H7 (cell line): ENCODE results near the gene CLEC16A. TPM values are rescaled to one million over a fixed set of nuclear protein-coding genes. Genes with fewer than 3 reads are reported as not detected.

Source experiments
- DNase-seq: peaks from one replicate; pipeline ENCODE4 v3.0.0; 2012
- H3K27me3 ChIP-seq: 2 replicates; pipeline ENCODE4 v1.6.0; 2011; ENCODE audit warnings: mild to moderate bottlenecking, low read length; ENCODE audit not compliant: control insufficient read depth, insufficient read depth
- H3K36me3 ChIP-seq: replicated peaks from 2 replicates; pipeline ENCODE4 v1.5.1; 2011; ENCODE audit warnings: low read length; ENCODE audit not compliant: control insufficient read depth, insufficient read depth
- H3K4me3 ChIP-seq: 2 replicates; pipeline ENCODE4 v1.5.1; 2011; ENCODE audit warnings: low read depth, mild to moderate bottlenecking, control low read depth, low read length, moderate library complexity; ENCODE audit not compliant: insufficient read depth
- total RNA-seq: library from RNA; depleted of rRNA; stranded (reverse); fragments of >200 nt; shearing (Covaris generic); gene quantifications from 2 replicates; pipeline ENCODE4 v1.2.3, GENCODE V29; 2014

CLEC16A gene
- total RNA-seq, 1 experiment from 2014 or later = 12.0 TPM

DNA sequence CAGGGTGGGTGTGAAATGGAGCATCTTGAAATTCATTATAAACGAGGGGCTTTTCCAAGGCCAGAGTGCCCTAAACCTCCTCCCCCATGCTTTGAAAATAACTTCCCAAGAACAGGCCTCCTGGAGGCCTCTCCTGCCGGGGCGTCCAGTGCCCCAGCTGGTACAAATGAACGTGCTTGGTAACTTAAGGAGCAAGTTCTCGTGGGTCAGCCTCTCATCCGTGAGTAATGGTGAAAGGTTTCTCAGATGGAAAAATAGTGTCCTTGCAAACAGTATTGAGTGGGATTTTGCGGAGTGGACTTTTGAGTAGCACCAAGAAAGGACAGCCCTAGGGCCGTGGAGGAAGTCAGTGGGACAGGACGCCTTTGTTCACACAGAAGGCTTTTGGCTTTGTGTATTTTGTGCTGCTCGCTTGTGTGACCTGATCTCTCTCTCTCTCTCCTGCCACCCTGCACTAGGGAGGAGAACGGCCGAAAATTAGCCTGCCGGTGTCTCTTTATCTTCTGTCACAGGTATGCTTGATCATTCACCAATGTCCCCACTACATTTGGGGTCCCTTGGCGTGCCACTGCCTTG lies 34.6 kb downstream of the CLEC16A start:
- Histone ChIP-seq H3K4me3 (no peak overlapping the region), H3K27me3 (no peaks in the 10 kb centered on the region), H3K36me3 (no peaks in the 10 kb centered on the region; the same call in 1 of the 2 replicates)
- DNase-seq = no peak

DNA sequence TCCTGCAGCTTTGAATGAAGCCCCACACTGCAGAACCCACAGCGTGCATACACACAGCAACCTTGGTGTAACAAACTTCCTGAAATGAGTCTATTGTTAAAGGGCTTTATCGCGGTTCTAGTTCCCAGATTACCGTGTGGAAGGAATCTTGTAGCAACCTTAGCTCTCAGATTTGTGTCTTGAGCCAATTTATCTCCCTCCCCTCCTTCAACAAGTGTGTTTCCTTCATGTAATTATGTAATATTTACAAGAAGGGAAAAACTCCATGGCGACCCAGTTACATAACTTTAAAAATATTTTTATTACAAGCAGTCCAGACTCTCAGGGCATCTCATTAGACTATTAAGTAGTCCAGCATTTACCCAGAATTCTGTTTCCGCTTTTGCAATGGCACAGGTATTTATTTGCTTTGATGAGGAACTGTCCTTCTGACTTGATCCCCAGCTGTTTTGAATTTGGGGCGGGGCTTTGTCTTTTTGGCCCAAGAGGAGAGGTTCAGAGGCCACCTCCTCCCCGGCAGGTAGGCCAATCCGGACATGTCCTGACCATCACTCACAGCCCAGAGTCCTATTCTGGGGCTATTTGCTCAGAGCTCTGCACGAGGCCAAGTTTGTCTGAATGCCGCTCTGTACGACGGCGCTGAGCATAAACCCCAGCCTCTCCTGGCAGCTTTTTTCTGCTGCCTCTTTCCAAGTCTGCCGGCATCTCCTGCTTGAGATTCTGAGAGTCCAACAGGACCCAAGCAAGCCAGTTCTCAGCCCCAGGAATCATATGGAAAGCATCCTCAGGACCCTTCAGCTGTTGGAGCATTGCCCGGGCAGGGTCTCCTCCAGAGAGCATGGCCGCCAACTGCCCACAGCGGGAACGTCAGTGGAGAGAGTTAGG lies 35.6 kb downstream of the CLEC16A start:
- peak; percentile 60 for DNase-seq
- no peak overlapping the region for H3K4me3 ChIP-seq
- no peaks in the 10 kb centered on the region; the same call in 1 of the 2 replicates for H3K36me3 ChIP-seq
- no peaks in the 10 kb centered on the region for H3K27me3 ChIP-seq

DNA sequence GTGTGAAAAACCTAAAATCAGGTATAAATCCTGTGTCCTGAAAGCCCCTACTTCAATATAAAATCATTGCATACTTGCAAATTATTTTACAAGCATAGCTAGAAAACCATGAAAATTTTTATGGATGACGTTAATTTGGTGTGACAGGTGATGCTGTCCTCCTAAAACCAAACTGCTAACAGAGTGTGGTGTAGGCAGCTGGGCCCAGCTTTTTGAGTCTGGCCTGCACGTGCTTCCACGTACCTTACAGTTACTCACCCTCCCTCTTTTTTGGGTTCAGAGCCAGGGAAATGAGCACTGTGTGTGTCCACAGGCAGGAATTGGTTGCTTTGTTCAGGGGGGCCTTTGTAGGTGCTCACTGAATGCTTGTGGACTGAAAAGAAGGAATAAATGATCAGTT lies 36.4 kb downstream of the CLEC16A start:
- Histone ChIP-seq H3K36me3 (no peaks in the 10 kb centered on the region; the same call in 1 of the 2 replicates), H3K27me3 (no peaks in the 10 kb centered on the region), H3K4me3 (no peak overlapping the region)
- DNase-seq = no peak

DNA sequence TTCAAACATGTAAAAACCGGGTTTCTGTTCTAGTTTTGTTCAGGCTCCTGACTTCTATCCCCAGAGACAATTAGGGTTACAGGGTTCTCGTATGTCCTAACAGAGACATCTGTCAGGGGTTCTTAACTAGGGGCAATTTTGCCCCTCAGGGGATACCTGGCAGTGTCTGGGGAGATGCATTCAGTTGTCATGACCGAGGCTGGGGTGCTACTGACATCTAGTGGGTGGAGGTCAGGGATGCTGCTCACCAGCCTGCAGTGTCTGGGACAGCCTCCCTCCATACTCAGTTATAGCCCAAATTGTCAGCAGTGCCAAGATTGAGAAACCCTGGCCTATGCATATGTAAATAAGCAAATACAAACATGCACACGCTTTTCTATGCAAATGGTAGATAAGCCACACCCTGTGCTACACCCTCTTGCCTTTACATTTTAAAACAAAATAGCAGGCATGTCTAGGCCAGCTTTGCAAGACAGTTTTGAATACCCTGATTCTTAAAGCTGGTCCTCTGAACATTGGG lies 37.4 kb downstream of the CLEC16A start:
- peak; percentile 70 for DNase-seq
- Histone ChIP-seq H3K27me3 (no peaks in the 10 kb centered on the region), H3K4me3 (no peak overlapping the region), H3K36me3 (no peaks in the 10 kb centered on the region; the same call in 1 of the 2 replicates)

DNA sequence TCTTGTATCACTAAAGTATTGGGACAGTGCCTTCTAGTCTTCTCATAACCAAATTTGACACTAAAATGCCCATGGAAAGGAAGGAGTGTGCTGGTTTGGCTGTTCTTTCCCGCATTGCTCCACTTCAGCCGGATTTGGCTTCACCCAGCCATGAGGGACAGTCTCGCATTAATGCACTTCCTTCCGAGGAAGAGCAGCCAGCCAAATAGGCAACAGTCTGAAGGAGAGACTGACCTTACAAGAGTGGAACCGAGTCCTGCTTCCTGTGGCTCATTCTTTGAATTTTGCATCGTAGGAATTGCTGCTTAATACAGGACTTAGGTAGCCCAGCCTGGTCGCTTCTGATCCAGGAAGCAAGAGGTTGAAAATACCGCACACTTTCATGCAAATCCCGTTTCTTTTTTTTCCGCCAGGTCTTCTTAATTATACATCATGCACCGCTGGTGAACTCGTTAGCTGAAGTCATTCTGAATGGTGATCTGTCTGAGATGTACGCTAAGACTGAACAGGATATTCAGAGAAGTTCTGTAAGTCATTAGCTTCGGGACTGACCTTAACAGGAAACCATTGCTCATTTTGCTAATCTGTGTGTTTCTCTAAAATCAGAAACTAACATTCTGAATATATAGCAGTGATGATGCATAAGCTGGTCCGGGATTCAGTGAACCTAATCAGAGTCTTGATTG lies 38.2 kb downstream of the CLEC16A start:
- H3K36me3 ChIP-seq = no peaks in the 10 kb centered on the region; the same call in 1 of the 2 replicates
- no peaks in the 10 kb centered on the region for H3K27me3 ChIP-seq
- H3K4me3 ChIP-seq = no peak overlapping the region
- no peak for DNase-seq

DNA sequence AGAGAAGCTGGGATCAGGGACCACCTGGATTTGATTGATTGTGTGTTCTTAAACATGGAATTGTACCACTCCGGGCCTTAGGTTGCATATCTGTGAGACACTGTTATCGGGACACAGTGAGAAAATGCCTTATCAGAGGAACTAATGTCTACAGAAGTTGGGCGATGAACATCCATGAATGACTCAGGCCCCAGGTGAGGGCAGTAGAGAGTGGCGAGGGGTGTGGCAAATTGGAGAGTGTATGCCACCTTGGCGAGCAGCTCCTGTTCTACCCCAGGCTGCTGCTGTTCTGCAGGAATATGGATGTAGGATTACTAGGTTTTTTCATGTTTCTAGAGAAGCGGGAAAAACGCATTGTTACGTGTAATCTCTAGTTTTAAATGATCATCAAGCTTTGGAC lies 38.8 kb downstream of the CLEC16A start:
- Histone ChIP-seq H3K36me3 (no peaks in the 10 kb centered on the region; the same call in 1 of the 2 replicates), H3K27me3 (no peaks in the 10 kb centered on the region), H3K4me3 (no peak overlapping the region)
- DNase-seq = no peak

DNA sequence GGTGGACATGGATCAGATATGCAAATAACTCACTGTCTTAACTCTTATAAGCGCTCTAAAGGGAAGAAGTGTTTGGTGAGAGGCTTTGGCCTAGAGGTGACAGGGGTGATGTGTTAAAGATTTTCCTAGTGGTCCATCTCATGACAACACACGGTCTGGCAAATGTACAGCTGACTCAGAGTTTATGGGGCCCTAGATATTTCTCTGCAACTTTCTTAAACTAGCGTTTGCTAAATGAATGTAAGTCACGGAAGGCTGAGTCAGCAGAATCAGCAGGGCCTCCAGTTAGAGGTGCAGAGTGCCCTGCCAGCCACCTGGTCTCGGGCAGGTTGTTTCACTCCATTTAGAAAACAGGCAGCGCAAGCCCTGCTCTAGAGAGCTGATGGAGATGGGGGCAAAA lies 40.1 kb downstream of the CLEC16A start:
- Histone ChIP-seq H3K27me3 (no peaks in the 10 kb centered on the region), H3K4me3 (no peak overlapping the region), H3K36me3 (no peaks in the 10 kb centered on the region; the same call in 1 of the 2 replicates)
- DNase-seq = no peak

DNA sequence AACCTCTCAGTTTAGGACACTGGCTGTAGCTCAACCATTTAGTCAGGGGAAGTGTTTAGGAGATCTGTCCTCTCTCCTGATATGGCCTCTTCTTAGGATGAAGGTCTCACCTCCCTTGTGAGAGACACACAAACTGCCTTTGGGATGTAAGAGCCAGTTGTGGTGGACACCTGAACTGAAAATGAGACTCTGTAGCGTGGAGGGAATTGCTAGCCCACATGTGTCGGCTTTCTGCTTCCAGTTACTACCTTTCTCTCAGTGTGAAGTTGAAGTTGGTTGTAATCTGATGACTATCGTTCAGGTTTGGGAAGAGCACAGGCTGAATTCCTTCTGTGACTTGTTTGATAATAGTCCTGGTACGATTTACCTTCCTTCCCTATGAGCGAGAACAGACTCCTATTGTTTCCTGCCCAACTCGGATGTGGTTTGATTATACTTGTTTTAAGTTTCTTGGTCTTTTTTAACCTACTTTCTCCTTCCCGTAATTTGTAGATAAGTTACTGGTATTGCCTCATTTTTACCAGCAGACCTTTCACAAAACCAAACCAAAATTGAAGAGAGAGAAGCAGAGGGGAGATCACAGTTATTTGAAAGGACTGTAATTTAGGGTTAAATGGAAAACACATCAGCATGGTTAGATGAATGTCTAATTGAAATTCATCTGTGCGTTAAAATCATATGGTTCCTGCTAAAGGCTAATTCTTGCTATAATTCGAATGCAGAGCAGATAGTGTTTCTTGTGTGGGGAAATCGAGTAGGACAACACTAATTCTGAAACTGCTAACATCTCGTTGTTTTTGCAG lies 43.2 kb downstream of the CLEC16A start:
- Histone ChIP-seq H3K36me3 (no peaks in the 10 kb centered on the region; the same call in 1 of the 2 replicates), H3K27me3 (no peaks in the 10 kb centered on the region), H3K4me3 (no peak overlapping the region)
- DNase-seq = no peak

DNA sequence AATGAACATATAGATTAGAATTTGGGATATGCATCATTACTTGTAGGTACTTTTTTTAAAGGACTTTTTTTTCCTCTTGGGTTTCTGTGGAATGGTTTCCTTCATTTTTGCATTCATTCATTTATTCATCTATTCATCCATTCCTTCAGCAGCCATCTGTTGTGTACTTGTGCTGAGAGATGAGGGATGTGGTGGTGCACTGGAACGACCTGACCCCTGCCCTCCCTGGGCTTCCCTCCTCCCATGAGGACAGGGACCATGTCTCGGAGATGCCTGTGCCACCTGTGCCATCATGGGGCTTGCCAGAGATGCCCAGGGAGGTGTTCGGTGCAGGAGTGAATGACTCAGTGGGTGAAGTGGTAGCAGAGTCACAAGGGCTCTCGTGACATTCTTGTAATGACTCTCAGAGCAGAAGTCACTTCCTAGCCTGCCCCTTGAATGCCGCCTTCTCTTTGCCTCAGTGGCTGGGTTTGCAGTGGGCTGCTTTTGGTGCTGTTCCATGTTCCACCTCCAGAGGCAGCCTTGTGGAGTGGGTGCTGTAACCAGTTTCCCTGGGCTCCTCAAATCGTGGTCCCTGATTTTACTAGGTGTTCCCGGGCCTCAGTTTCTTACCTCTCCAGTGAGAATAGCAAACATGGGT lies 43.9 kb downstream of the CLEC16A start:
- Histone ChIP-seq H3K27me3 (no peaks in the 10 kb centered on the region), H3K36me3 (no peaks in the 10 kb centered on the region; the same call in 1 of the 2 replicates), H3K4me3 (no peak overlapping the region)
- DNase-seq = peak; percentile 73

DNA sequence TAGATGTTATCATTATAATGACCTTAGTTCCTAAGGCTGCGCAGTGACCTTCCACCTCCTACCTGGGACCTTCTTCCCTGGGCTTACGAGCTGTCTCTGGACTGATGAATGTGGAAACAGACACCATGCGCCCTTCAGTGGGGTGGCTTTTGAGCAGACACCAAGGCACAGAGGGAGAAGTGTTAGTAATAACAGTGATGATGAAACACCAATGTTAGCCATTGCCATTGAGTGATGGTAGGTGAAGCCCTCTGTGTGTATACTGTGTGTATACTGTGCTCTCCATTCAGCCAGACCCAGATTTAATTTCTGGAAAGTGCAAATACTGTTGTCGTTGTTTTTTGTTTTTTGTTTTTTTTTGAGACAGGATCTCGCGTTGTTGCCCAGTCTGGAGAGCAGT lies 44.5 kb downstream of the CLEC16A start:
- Histone ChIP-seq H3K27me3 (no peaks in the 10 kb centered on the region), H3K4me3 (no peak overlapping the region), H3K36me3 (no peaks in the 10 kb centered on the region; the same call in 1 of the 2 replicates)
- no peak for DNase-seq

DNA sequence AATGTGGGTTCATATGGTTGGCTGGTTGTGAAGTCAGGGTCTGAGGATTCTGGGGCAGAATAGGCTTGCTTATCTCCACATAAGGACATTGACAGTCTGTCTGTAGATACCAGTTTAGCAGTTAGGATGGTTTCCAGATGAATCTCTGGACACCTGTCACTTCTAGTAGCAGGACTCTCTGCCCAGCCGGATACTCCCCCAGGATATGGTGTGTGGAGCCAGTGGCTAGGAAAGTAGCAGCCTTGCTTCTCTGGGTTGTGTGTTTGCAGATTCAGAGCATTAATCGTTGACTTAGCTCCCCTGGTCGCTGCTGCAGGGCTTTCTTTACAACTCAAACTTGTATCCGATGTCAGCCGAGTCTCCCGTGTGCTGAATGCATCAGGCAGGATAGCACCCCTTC lies 45.2 kb downstream of the CLEC16A start:
- Histone ChIP-seq H3K36me3 (no peaks in the 10 kb centered on the region; the same call in 1 of the 2 replicates), H3K27me3 (no peaks in the 10 kb centered on the region), H3K4me3 (no peak overlapping the region)
- no peak for DNase-seq

DNA sequence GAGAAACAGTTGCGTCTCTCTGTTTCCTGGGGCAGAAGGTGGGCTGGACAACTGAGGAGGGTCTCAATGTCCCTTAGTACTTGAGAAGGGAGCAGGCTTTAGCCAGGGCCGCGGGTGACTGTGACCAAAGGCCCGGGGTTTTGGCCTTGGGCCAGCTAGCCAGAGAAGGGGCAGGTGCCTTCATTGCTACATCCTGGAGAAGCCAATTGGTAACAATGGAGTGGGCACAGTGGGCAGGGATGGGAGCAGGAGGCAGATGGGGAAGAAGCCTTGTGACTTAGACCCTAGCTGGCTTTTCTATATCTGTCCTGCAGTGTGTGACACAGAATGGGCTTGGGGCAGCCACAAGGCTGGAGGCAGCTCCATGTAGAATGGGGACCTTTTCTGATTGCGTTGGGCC lies 46.0 kb downstream of the CLEC16A start:
- no peaks in the 10 kb centered on the region for H3K27me3 ChIP-seq
- H3K4me3 ChIP-seq = no peak overlapping the region
- no peak for DNase-seq
- H3K36me3 ChIP-seq = no peaks in the 10 kb centered on the region; the same call in 1 of the 2 replicates

DNA sequence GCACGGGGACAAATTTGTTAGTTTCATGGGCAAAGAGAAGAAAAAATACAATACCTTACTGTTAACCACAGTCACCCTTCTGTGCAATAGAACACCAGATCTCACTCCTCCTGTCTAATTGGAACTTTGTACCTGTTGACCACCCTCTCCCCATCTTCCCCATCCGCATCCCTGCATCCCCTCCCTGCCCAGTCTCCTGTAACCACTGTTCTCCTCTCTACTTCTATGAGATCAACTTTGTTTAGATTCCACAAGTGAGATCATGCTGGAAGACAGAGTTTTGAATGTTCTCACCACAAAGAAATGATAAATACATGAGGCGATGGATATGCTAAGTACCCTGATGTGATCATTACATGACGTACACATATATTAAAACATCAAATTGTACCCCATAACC lies 47.7 kb downstream of the CLEC16A start:
- H3K4me3 ChIP-seq = no peak overlapping the region
- no peaks in the 10 kb centered on the region; the same call in 1 of the 2 replicates for H3K36me3 ChIP-seq
- no peaks in the 10 kb centered on the region for H3K27me3 ChIP-seq
- DNase-seq = no peak
